Neural cell (in vitro differentiated cells): Measurements from ENCODE around the gene RCAN3. TPM values are rescaled to one million over a fixed set of nuclear protein-coding genes. Genes with fewer than 3 reads are reported as not detected.
"Not testable (repeated sequence)": the region's sequence is repeated elsewhere in the genome, so short reads cannot be mapped to it uniquely, and the experiment has no call there.

ENCODE experiments used
- H2AFZ ChIP-seq: fragments of 200-600, 300-800 bp; sonication (generic), shearing (Covaris generic); 2 replicates; pipeline ENCODE4 v1.6.0; 2014; ENCODE audit warnings: low read depth, mild to moderate bottlenecking, antibody characterized with exemption, low read length, moderate library complexity
- H3F3A ChIP-seq: fragments of 200-600 bp; shearing (Covaris generic); 2 replicates; pipeline ENCODE4 v1.6.1; 2016; ENCODE audit warnings: mild to moderate bottlenecking, moderate library complexity, mixed read lengths, antibody characterized with exemption, low read length; ENCODE audit not compliant: insufficient read depth, poor library complexity, severe bottlenecking
- H3K27ac ChIP-seq: fragments of 200-600, 300-800 bp; sonication (generic), shearing (Covaris generic); 2 replicates; pipeline ENCODE4 v1.5.1; 2014; ENCODE audit warnings: mild to moderate bottlenecking, low read length, moderate library complexity
- H3K27me3 ChIP-seq: fragments of 300-800, 200-600 bp; sonication (generic), shearing (Covaris generic); 2 replicates; pipeline ENCODE4 v1.6.0; 2014; ENCODE audit warnings: mild to moderate bottlenecking, low read depth, low read length, moderate library complexity; ENCODE audit not compliant: insufficient read depth
- H3K36me3 ChIP-seq: fragments of 300-800, 200-600 bp; sonication (generic), shearing (Covaris generic); 2 replicates; pipeline ENCODE4 v1.5.1; 2014; ENCODE audit warnings: mild to moderate bottlenecking, antibody characterized with exemption, low read length, moderate library complexity; ENCODE audit not compliant: insufficient read depth
- H3K4me2 ChIP-seq: fragments of 300-800, 200-600 bp; sonication (generic), shearing (Covaris generic); 2 replicates; pipeline ENCODE4 v1.6.0; 2014; ENCODE audit warnings: mild to moderate bottlenecking, low read length
- H3K4me3 ChIP-seq: fragments of 300-800, 200-600 bp; sonication (generic), shearing (Covaris generic); 2 replicates; pipeline ENCODE4 v1.5.1; 2014; ENCODE audit warnings: mild to moderate bottlenecking, low read length, moderate library complexity
- H3K79me2 ChIP-seq: fragments of 200-600 bp; shearing (Covaris generic); replicated peaks from 2 replicates; pipeline ENCODE4 v1.6.0; 2014; ENCODE audit warnings: mild to moderate bottlenecking, low read length, moderate library complexity; ENCODE audit not compliant: insufficient read depth
- H3K9ac ChIP-seq: fragments of 300-800, 200-600 bp; sonication (generic), shearing (Covaris generic); 2 replicates; pipeline ENCODE4 v1.6.1; 2016; ENCODE audit warnings: mild to moderate bottlenecking, low read length, mixed read lengths
- H3K9me2 ChIP-seq: fragments of 200-600 bp; shearing (Covaris generic); 2 replicates; pipeline ENCODE4 v1.6.1; 2016; ENCODE audit warnings: mild to moderate bottlenecking, low read length, mixed read lengths; ENCODE audit not compliant: insufficient read depth
- H3K9me3 ChIP-seq: fragments of 200-600, 300-800 bp; sonication (generic), shearing (Covaris generic); 2 replicates; pipeline ENCODE4 v1.6.1; 2016; ENCODE audit warnings: mild to moderate bottlenecking, mixed run types, low read length, moderate library complexity, mixed read lengths
- H4K20me1 ChIP-seq: fragments of 200-600 bp; shearing (Covaris generic); 2 replicates; pipeline ENCODE4 v1.6.1; 2016; ENCODE audit warnings: mild to moderate bottlenecking, mixed run types; ENCODE audit not compliant: insufficient read depth
- EP300 ChIP-seq: fragments of 450-650 bp; conservative IDR thresholded peaks from 2 replicates; pipeline ENCODE4 v1.6.1; 2014; ENCODE audit warnings: antibody characterized with exemption, mild to moderate bottlenecking, moderate library complexity; ENCODE audit not compliant: poor library complexity, severe bottlenecking
- EZH2 ChIP-seq: fragments of 200-600, 300-800 bp; shearing (Covaris generic), sonication (generic); IDR thresholded peaks from 2 replicates; pipeline ENCODE4 v1.6.1; 2014; ENCODE audit warnings: antibody characterized with exemption, low read length, borderline replicate concordance, mild to moderate bottlenecking; ENCODE audit not compliant: insufficient read depth, poor library complexity, severe bottlenecking
- MXI1 ChIP-seq: fragments of 450-650 bp; conservative IDR thresholded peaks from 2 replicates; pipeline ENCODE4 v1.6.1; 2014; ENCODE audit warnings: antibody characterized with exemption, mild to moderate bottlenecking; ENCODE audit not compliant: poor library complexity, severe bottlenecking
- POLR2AphosphoS5 ChIP-seq: IDR thresholded peaks from 2 replicates; pipeline ENCODE4 v1.6.1; 2012
- RAD21 ChIP-seq: fragments of 450-650 bp; conservative IDR thresholded peaks from 2 replicates; pipeline ENCODE4 v1.6.1; 2014; ENCODE audit warnings: antibody characterized with exemption, mild to moderate bottlenecking, moderate library complexity
- REST ChIP-seq: IDR thresholded peaks from 2 replicates; pipeline ENCODE4 v1.6.1; 2012; ENCODE audit warnings: borderline replicate concordance
- SMC3 ChIP-seq: fragments of 450-650 bp; conservative IDR thresholded peaks from 2 replicates; pipeline ENCODE4 v1.6.1; 2014; ENCODE audit warnings: antibody characterized with exemption, mild to moderate bottlenecking, moderate library complexity; ENCODE audit not compliant: poor library complexity
- TAF1 ChIP-seq: IDR thresholded peaks from 2 replicates; pipeline ENCODE4 v1.6.1; 2012; ENCODE audit warnings: low read depth
- polyA plus RNA-seq: library from polyadenylated mRNA; depleted of rRNA; stranded (reverse); fragments of >200 nt; gene quantifications from 2 replicates; pipeline ENCODE4 v1.2.3, GENCODE V29; 2014
- TF ChIP-seq, protein P1 (sequence below): fragments of 450-650 bp; IDR thresholded peaks from 2 replicates; pipeline ENCODE4 v1.5.1; 2014; ENCODE audit warnings: antibody characterized with exemption, mild to moderate bottlenecking, moderate library complexity; ENCODE audit not compliant: poor library complexity, severe bottlenecking

Gene RCAN3
- polyA plus RNA-seq, 1 donor from 2014 or later: 31.4 TPM

- no peak overlapping the region for H3K27ac ChIP-seq
- no peak overlapping the region for H3K4me3 ChIP-seq
- no peak overlapping the region for H3K9ac ChIP-seq
- no peaks in the 10 kb centered on the region for H3K79me2 ChIP-seq
- no peaks in the 10 kb centered on the region for H3K9me2 ChIP-seq
- TF ChIP-seq REST (no peak), EZH2 (no peak), RAD21 (no peak), MXI1 (no peak), POLR2AphosphoS5 (no peak), EP300 (no peak), SMC3 (no peak), TAF1 (no peak)
- TF ChIP-seq, protein P1, sequence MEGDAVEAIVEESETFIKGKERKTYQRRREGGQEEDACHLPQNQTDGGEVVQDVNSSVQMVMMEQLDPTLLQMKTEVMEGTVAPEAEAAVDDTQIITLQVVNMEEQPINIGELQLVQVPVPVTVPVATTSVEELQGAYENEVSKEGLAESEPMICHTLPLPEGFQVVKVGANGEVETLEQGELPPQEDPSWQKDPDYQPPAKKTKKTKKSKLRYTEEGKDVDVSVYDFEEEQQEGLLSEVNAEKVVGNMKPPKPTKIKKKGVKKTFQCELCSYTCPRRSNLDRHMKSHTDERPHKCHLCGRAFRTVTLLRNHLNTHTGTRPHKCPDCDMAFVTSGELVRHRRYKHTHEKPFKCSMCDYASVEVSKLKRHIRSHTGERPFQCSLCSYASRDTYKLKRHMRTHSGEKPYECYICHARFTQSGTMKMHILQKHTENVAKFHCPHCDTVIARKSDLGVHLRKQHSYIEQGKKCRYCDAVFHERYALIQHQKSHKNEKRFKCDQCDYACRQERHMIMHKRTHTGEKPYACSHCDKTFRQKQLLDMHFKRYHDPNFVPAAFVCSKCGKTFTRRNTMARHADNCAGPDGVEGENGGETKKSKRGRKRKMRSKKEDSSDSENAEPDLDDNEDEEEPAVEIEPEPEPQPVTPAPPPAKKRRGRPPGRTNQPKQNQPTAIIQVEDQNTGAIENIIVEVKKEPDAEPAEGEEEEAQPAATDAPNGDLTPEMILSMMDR: no peak
- no peaks in the 10 kb centered on the region for H3K36me3 ChIP-seq
- no peak overlapping the region for H3K4me2 ChIP-seq
- H4K20me1 ChIP-seq: no peaks in the 10 kb centered on the region
- no peaks in the 10 kb centered on the region for H3K9me3 ChIP-seq
- H2AFZ ChIP-seq: no peak overlapping the region
- no peaks in the 10 kb centered on the region for H3F3A ChIP-seq
- H3K27me3 ChIP-seq: no peaks in the 10 kb centered on the region
These were observed 24.4 kb downstream of the RCAN3 start for GRCh38 chr1:24526940-24527542.

DNA sequence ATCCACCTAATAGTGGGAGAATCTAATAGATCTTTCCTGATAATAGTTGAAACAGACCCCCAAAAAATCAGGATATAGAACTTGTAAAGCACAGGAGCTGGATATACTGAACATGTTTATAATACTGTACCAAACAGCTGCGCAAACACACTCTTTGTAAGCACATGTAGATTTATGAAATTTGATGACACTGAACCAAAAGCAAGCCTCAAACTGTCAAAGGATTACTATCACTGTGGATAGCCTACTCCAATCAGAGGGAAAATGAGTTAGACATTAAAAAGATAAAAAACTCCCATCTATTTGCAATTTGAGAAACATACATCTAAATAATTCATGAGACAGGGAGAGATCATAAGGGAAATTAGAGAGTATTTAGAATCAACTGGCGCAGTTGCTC is 26.1 kb downstream of the RCAN3 start:
- no peaks in the 10 kb centered on the region for H3K9me3 ChIP-seq
- TF ChIP-seq TAF1 (no peak), SMC3 (no peak), EZH2 (no peak), RAD21 (no peak), MXI1 (no peak), EP300 (no peak)
- TF ChIP-seq, protein P1: no peak
- H3K36me3 ChIP-seq: no peaks in the 10 kb centered on the region
- no peak overlapping the region for H3K27ac ChIP-seq
- H2AFZ ChIP-seq: no peak overlapping the region
- H3K27me3 ChIP-seq: no peaks in the 10 kb centered on the region
- H3K9ac ChIP-seq: no peak overlapping the region
- H4K20me1 ChIP-seq: no peaks in the 10 kb centered on the region
- no peak overlapping the region for H3K4me2 ChIP-seq
- H3K4me3 ChIP-seq: no peak overlapping the region
- H3K79me2 ChIP-seq: no peaks in the 10 kb centered on the region
- no peaks in the 10 kb centered on the region for H3K9me2 ChIP-seq
- H3F3A ChIP-seq: no peaks in the 10 kb centered on the region

DNA sequence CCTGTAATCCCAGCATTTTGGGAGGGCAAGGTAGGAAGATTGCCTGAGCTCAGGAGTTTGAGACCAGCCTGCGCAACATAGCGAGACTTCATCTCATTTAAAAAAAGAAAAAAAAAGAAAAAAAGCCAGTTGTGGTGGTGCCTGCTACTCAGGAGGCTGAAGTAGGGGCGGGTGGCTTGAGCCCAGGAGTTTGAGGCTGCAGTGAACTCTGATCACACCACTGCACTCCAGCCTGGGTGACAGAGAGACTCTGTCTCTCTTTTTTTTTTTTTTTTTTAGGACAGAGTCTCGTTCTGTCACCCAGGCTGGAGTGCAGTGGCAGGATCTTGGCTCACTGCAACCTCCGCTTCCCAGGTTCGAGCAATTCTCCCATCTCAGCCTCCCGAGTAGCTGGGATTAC is 26.7 kb downstream of the RCAN3 start:
- not testable (repeated sequence) for H3K4me3 ChIP-seq, H3K36me3 ChIP-seq, H3F3A ChIP-seq, H4K20me1 ChIP-seq, H3K4me2 ChIP-seq, H3K9me2 ChIP-seq, H3K79me2 ChIP-seq, H3K9ac ChIP-seq, H3K27me3 ChIP-seq, H2AFZ ChIP-seq, H3K27ac ChIP-seq, H3K9me3 ChIP-seq
